ENCODE results near the gene BTBD2. TPM values are rescaled to one million over a fixed set of nuclear protein-coding genes. Genes with fewer than 3 reads are reported as not detected.

Gene BTBD2
- total RNA-seq, 3 donors from 2014 or later: 12.6 to 17.2 (median 14.4) TPM

DNA sequence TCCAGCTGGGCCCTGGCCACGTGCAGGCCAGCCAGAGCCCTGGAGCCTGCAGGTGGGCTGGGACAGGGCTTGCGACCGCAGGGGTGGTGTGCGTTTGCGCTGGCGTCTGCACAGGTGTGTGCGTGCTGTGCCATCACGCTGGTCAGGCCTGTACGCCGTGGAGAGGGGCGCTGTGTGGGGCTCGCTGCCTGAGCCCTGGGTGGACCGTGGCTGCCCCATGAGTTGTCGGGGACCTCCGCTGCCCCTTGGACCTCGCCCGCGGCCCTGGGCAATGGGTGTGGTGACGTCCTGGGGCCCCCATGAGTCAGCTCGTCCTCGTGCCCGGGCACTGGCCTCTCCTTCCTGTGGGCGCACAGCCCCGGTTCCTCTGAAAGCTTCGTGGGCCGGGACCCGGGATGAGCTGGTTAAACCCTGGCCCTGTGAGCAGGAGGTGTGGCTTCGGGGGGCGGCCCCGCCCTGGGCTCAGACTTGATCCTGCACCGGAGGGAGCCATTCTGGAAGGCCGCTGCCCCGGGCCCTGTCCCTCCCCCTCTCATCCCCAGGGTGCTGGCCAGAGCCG is 67.8 kb downstream of the BTBD2 start:
- no peak for ATAC-seq
- H3K4me1 Mint-ChIP-seq (ENCODE audit: low read depth): peaks cover 38% of the 10 kb centered on the region
- H3K9me3 Mint-ChIP-seq: no peaks in the 10 kb centered on the region

DNA sequence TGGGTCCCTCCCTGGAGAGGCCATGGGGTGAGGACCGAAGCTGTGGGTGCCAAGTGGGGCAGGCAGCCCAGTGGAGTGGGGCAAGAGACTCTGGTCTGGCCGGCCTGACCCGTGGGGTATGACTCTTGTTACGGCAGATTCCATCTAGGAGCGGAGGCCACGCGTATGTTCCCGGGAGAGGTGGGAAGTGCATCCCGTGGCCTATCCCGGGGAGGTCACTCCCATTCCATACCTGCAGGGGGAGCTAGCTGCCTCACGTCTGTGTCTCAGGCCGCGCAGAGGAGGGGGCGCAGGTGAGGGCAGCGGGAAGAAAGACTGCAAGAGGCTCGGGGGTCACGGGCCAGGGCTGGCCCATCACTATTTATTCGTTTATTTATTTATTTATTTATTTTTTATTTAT is 69.6 kb downstream of the BTBD2 start:
- Mint-ChIP-seq H3K4me1 (ENCODE audit: low read depth) (peaks cover 36% of the 10 kb centered on the region), H3K9me3 (no peaks in the 10 kb centered on the region), H3K36me3 (ENCODE audit: insufficient read depth) (no peaks in the 10 kb centered on the region), H3K27me3 (ENCODE audit: low read depth) (no peaks in the 10 kb centered on the region), H3K4me3 (no peak overlapping the region)
- DNase-seq (no peak), ATAC-seq (no peak)

More for the DNA sequence above, 67.8 kb downstream of the BTBD2 start:
- no peak for DNase-seq
- no peaks in the 10 kb centered on the region for H3K27me3 Mint-ChIP-seq (ENCODE audit: low read depth)
- H3K36me3 Mint-ChIP-seq (ENCODE audit: insufficient read depth): peaks cover 2% of the 10 kb centered on the region
- H3K4me3 Mint-ChIP-seq: no peak overlapping the region

GRCh38 chr19:1944916-1945561 is 70.5 kb downstream of the BTBD2 start:
- H3K27me3 Mint-ChIP-seq (ENCODE audit: low read depth): no peaks in the 10 kb centered on the region
- peaks cover 40% of the 10 kb centered on the region for H3K4me1 Mint-ChIP-seq (ENCODE audit: low read depth)
- H3K9me3 Mint-ChIP-seq: no peaks in the 10 kb centered on the region
- no peaks in the 10 kb centered on the region for H3K36me3 Mint-ChIP-seq (ENCODE audit: insufficient read depth)
- H3K4me3 Mint-ChIP-seq: no peak overlapping the region
- no peak for ATAC-seq
- DNase-seq: no peak

DNA sequence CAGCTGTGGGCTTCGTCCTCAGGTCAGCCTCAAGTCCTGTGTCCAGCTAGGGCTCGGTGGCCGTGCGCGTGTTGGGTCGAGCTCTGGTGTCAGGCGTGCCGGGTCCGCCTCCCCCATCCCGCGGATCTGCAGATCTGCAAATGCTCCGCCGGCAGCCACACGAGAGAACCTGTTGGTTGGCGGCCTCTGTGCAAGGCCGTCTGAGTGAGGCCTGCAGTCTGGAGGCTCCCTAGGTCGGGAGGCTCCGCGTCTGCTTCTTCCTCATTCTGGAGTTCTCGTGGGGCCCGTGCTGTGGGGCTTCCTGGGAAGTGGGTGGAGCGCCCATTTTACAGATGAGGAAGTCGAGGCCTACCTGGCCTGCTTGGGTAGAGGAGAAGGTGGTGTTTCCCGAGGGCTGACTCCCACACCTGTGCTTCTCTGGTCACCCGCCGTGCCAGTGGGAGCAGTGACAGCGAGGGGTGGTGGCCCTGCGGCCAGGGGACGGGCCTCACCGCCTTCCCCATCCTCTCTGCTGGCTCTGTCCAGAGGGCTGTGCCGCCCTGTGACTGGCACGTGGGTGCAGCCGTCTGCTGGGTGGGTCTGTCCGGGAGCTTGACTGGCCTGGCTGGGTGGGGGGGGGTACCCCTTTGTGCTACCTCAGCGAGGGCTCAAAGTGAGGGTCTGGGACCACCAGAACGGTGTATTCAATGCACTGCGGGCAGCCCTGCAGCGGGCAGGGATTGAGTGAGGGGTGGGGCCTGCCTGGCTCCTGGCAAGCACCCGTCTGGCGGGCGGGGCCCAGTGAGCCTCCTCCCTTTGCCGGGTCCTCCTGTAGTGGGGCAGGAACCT is 71.2 kb downstream of the BTBD2 start:
- Mint-ChIP-seq H3K27me3 (ENCODE audit: low read depth) (no peaks in the 10 kb centered on the region), H3K4me1 (ENCODE audit: low read depth) (peaks cover 42% of the 10 kb centered on the region), H3K4me3 (peak overlapping the region; percentile 90), H3K36me3 (ENCODE audit: insufficient read depth) (no peaks in the 10 kb centered on the region), H3K9me3 (no peaks in the 10 kb centered on the region)
- DNase-seq (no peak), ATAC-seq (no peak)

- peak overlapping the region; percentile 90 for H3K4me3 Mint-ChIP-seq
- H3K36me3 Mint-ChIP-seq (ENCODE audit: insufficient read depth): no peaks in the 10 kb centered on the region
- no peaks in the 10 kb centered on the region for H3K9me3 Mint-ChIP-seq
- peaks cover 36% of the 10 kb centered on the region for H3K4me1 Mint-ChIP-seq (ENCODE audit: low read depth)
- ATAC-seq (no peak), DNase-seq (no peak)
- H3K27me3 Mint-ChIP-seq (ENCODE audit: low read depth): no peaks in the 10 kb centered on the region
These were observed 71.8 kb downstream of the BTBD2 start for GRCh38 chr19:1943661-1944087.

GRCh38 chr19:1942934-1943555 is 72.5 kb downstream of the BTBD2 start:
- H3K9me3 Mint-ChIP-seq: no peaks in the 10 kb centered on the region
- DNase-seq: no peak
- peaks cover 33% of the 10 kb centered on the region for H3K4me1 Mint-ChIP-seq (ENCODE audit: low read depth)
- H3K27me3 Mint-ChIP-seq (ENCODE audit: low read depth): no peaks in the 10 kb centered on the region
- no peaks in the 10 kb centered on the region for H3K36me3 Mint-ChIP-seq (ENCODE audit: insufficient read depth)
- ATAC-seq: no peak
- H3K4me3 Mint-ChIP-seq: peak overlapping the region; percentile 90

- ATAC-seq: peak; percentile 51 to 55
- DNase-seq: peak; percentile 53
- peaks cover 33% of the 10 kb centered on the region for H3K4me1 Mint-ChIP-seq (ENCODE audit: low read depth)
- peak overlapping the region; percentile 90 for H3K4me3 Mint-ChIP-seq
- H3K36me3 Mint-ChIP-seq (ENCODE audit: insufficient read depth): no peaks in the 10 kb centered on the region
- H3K27me3 Mint-ChIP-seq (ENCODE audit: low read depth): no peaks in the 10 kb centered on the region
- no peaks in the 10 kb centered on the region for H3K9me3 Mint-ChIP-seq
These were observed 73.2 kb downstream of the BTBD2 start for GRCh38 chr19:1942078-1942933.

DNA sequence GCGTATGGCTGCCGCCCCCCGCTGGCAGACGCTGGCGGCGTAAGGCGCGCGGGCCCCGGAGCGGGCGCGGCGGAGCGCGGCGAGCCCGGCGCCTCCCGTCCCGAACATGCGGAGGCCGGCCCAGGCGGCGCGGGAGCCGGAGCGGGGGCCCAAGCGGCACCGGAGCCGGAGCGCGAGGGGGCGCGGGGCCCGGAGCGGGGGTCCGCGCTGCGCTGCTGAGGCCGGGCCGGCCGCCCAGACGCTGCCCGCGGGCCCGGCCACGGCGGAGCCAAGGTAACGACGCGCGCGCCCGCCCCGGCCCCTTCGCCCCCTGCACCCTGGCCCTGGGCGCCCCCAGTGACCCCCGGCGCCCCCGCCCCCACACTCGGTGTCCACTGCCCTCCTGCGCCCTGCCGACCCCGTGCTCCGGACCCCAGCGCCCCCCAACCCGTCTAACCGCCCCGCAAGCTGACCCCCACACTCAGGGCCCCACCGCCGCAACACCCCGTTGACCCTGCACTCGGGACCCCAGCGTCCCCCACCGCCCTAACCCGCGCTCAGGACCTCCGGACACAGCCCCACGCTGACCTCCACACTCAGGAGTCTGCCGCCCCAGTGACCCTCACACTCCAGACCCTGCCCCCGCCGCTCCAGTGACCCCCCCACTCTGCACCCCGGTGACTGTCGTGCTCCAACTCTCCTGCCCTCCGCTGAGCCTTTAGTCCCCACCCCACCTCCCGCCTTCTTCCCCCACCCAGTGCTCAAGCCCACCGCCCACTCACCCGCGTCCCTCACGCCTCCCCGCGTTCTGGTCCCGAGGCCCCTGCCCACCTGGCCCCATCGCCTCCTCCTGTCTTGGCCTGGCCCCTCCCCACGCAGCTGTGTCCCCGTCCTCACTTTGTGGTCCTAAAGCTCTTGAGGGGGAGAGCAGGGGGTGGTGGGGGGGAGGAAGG is 74.1 kb downstream of the BTBD2 start, which contains the start of gene CSNK1G2:
CSNK1G2 (plus strand) TSS at position 27 of the 932 bp plus-strand sequence. CDS start 28,601 bp downstream, outside the sequence.
- no peaks in the 10 kb centered on the region for H3K27me3 Mint-ChIP-seq (ENCODE audit: low read depth)
- DNase-seq (no peak), ATAC-seq (peak; percentile 61 to 65)
- H3K4me1 Mint-ChIP-seq (ENCODE audit: low read depth): peaks cover 34% of the 10 kb centered on the region
- H3K4me3 Mint-ChIP-seq: peak within 1 kb of the TSS; percentile 90
- H3K9me3 Mint-ChIP-seq: no peaks in the 10 kb centered on the region
- H3K36me3 Mint-ChIP-seq (ENCODE audit: insufficient read depth): no peaks in the 10 kb centered on the region

DNA sequence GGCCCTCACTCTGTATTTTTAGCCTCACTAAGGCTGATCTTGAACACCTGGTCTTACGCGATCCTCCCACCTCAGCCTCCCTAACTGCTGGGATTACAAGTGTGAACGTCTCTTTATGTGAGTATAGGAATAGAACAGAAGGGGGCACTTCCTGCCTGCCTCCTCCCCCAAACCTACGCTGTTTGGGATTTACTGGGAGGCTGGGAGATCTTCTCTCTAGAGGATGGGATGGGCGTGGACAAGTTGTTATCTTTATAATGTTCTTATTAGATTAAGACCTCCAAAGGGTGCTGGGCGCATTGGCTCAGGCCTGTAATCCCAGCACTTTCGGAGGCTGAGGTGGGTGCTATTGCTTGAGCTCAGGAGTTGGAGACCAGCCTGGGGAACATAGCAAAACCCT is 77.4 kb downstream of the BTBD2 start:
- Mint-ChIP-seq H3K36me3 (ENCODE audit: insufficient read depth) (peaks cover 3% of the 10 kb centered on the region), H3K27me3 (ENCODE audit: low read depth) (no peaks in the 10 kb centered on the region), H3K4me1 (ENCODE audit: low read depth) (peaks cover 25% of the 10 kb centered on the region), H3K9me3 (peaks cover 3% of the 10 kb centered on the region), H3K4me3 (no peak overlapping the region)
- DNase-seq (no peak), ATAC-seq (no peak)

GRCh38 chr19:1936916-1937610 is 78.5 kb downstream of the BTBD2 start:
- H3K9me3 Mint-ChIP-seq: peaks cover 3% of the 10 kb centered on the region
- H3K4me3 Mint-ChIP-seq: no peak overlapping the region
- peaks cover 21% of the 10 kb centered on the region for H3K4me1 Mint-ChIP-seq (ENCODE audit: low read depth)
- no peaks in the 10 kb centered on the region for H3K27me3 Mint-ChIP-seq (ENCODE audit: low read depth)
- DNase-seq (no peak), ATAC-seq (no peak)
- peaks cover 3% of the 10 kb centered on the region for H3K36me3 Mint-ChIP-seq (ENCODE audit: insufficient read depth)

GRCh38 chr19:1936430-1936829 is 79.1 kb downstream of the BTBD2 start:
- Mint-ChIP-seq H3K9me3 (peaks cover 3% of the 10 kb centered on the region), H3K4me1 (ENCODE audit: low read depth) (peaks cover 21% of the 10 kb centered on the region), H3K27me3 (ENCODE audit: low read depth) (no peaks in the 10 kb centered on the region), H3K4me3 (no peak overlapping the region), H3K36me3 (ENCODE audit: insufficient read depth) (peaks cover 3% of the 10 kb centered on the region)
- DNase-seq (no peak), ATAC-seq (no peak)

DNA sequence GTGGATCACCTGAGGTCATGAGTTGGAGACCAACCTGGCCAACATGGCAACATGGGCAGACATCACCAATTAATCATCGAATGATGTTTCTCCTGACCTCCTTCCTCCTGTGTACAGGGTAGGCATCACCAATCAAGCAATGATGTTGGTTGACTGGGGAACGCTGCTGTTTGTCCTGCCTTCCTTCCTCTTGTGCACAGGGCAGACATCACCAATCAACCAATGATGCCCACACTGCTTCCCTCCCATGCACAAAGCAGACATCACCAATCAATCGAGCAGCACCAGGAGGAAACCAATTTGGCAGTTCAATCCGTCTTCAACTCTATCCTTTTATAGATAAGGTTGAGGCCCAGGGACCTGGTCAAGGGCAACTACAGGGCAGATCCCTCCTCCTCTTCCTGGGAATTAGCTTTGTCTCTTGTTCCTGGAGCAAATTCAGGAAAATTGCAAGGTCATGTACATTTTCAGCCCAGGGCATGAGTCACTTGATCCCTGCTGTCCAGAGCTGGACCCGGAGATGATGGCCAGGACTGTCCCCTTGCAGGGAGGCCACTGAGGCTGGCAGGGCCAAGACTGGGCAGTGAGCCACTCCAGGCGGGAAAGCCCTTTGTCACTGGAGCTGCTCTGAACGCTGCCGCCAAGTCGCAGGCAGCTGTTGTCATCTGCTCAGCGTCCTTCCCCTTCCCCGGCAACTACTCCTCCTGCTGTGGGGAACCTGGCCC is 79.9 kb downstream of the BTBD2 start:
- Mint-ChIP-seq H3K9me3 (peaks cover 3% of the 10 kb centered on the region), H3K4me3 (no peak overlapping the region), H3K36me3 (ENCODE audit: insufficient read depth) (peaks cover 3% of the 10 kb centered on the region), H3K27me3 (ENCODE audit: low read depth) (no peaks in the 10 kb centered on the region), H3K4me1 (ENCODE audit: low read depth) (peaks cover 21% of the 10 kb centered on the region)
- no peak for DNase-seq
- ATAC-seq: no peak
